Mesenchymal stem cell (in vitro differentiated cells and primary cell): ENCODE measurements around the gene TMPRSS6.
A peak's percentile ranks its signal among the peaks of the same experiment; 100 is the strongest.

ENCODE experiments used
- DNase-seq: peaks from one replicate; pipeline ENCODE4 v3.0.0-alpha.2; 2013
- H2AFZ ChIP-seq: one replicate; pipeline ENCODE4 v1.6.1; 2013; ENCODE audit warnings: low read depth, mild to moderate bottlenecking, control low read depth, inconsistent platforms, low read length, moderate library complexity
- H2AK5ac ChIP-seq: 2 replicates; pipeline ENCODE4 v1.6.1; 2013; ENCODE audit warnings: low read length, moderate library complexity, mild to moderate bottlenecking, inconsistent platforms; ENCODE audit not compliant: severe bottlenecking
- H2BK120ac ChIP-seq: one replicate; pipeline ENCODE4 v1.6.1; 2013; ENCODE audit warnings: low read depth, mild to moderate bottlenecking, inconsistent platforms, low read length, moderate library complexity
- H2BK12ac ChIP-seq, 2 experiments: one replicate each; pipeline ENCODE4 v1.6.1; 2013; ENCODE audit warnings: inconsistent platforms in 2 of 2, low read length in 2 of 2, mild to moderate bottlenecking in 2 of 2, moderate library complexity in 2 of 2, control low read depth in 1 of 2
- H2BK15ac ChIP-seq: one replicate; pipeline ENCODE4 v1.6.1; 2013; ENCODE audit warnings: mild to moderate bottlenecking, low read depth, inconsistent platforms; ENCODE audit not compliant: poor library complexity, severe bottlenecking
- H2BK5ac ChIP-seq: 2 replicates; pipeline ENCODE4 v1.6.1; 2013; ENCODE audit warnings: low read depth, mild to moderate bottlenecking, low read length, control low read depth, inconsistent platforms; ENCODE audit not compliant: poor library complexity, severe bottlenecking
- H3K14ac ChIP-seq, 2 experiments: one replicate each; pipeline ENCODE4 v1.6.1; 2013; ENCODE audit warnings: inconsistent platforms in 2 of 2, low read length in 2 of 2, control low read depth in 1 of 2, mild to moderate bottlenecking in 1 of 2, moderate library complexity in 1 of 2
- H3K18ac ChIP-seq, 2 experiments: one replicate each; pipeline ENCODE4 v1.6.1; 2013; ENCODE audit warnings: inconsistent platforms in 2 of 2, low read length in 2 of 2, control low read depth in 1 of 2, low read depth in 1 of 2, mild to moderate bottlenecking in 1 of 2
- H3K23ac ChIP-seq, 2 experiments: one replicate each; pipeline ENCODE4 v1.6.1; 2013; ENCODE audit warnings: inconsistent platforms in 2 of 2, low read length in 2 of 2, mild to moderate bottlenecking in 2 of 2, moderate library complexity in 2 of 2, control low read depth in 1 of 2
- H3K27ac ChIP-seq: 2 replicates; pipeline ENCODE4 v1.5.1; 2013; ENCODE audit warnings: mild to moderate bottlenecking, moderate library complexity, low read length, control low read depth, inconsistent platforms; ENCODE audit not compliant: poor library complexity, severe bottlenecking
- H3K27me3 ChIP-seq, 2 experiments: 2 replicates each; pipeline versions ENCODE4 v1.6.1 to v1.7.0; 2013; ENCODE audit warnings: low read length in 2 of 2, mild to moderate bottlenecking in 2 of 2, moderate library complexity in 2 of 2, control low read depth in 1 of 2, inconsistent platforms in 1 of 2; ENCODE audit not compliant: control insufficient read depth in 1 of 2, insufficient read depth in 1 of 2
- H3K36me3 ChIP-seq, 2 experiments: 2 replicates each; pipeline versions ENCODE4 v1.6.1 to v1.7.0; 2013; ENCODE audit warnings: low read length in 2 of 2, control low read depth in 1 of 2, inconsistent platforms in 1 of 2, low read depth in 1 of 2, mild to moderate bottlenecking in 1 of 2; ENCODE audit not compliant: insufficient read depth in 2 of 2, control insufficient read depth in 1 of 2
- H3K4ac ChIP-seq, 2 experiments: one replicate each; pipeline ENCODE4 v1.6.1; 2013; ENCODE audit warnings: inconsistent platforms in 2 of 2, low read length in 2 of 2, mild to moderate bottlenecking in 2 of 2, moderate library complexity in 2 of 2, control low read depth in 1 of 2, low read depth in 1 of 2
- H3K4me1 ChIP-seq: 2 replicates; pipeline ENCODE4 v1.6.1; 2013; ENCODE audit warnings: low read depth, low read length, control low read depth; ENCODE audit not compliant: control insufficient read depth, insufficient read depth
- H3K4me2 ChIP-seq: 2 replicates; pipeline ENCODE4 v1.6.1; 2013; ENCODE audit warnings: low read length, mild to moderate bottlenecking, inconsistent platforms; ENCODE audit not compliant: poor library complexity, severe bottlenecking
- H3K4me3 ChIP-seq, 2 experiments: 2 replicates each; pipeline versions ENCODE4 v1.5.1 to v1.7.0; 2013; ENCODE audit warnings: low read length in 2 of 2, mild to moderate bottlenecking in 2 of 2, control low read depth in 1 of 2, low read depth in 1 of 2; ENCODE audit not compliant: insufficient read depth in 1 of 2
- H3K79me1 ChIP-seq: replicated peaks from 2 replicates; pipeline ENCODE4 v1.6.1; 2013; ENCODE audit warnings: mild to moderate bottlenecking, control low read depth, low read length, inconsistent platforms; ENCODE audit not compliant: poor library complexity, severe bottlenecking
- H3K9ac ChIP-seq: 2 replicates; pipeline ENCODE4 v1.7.0; 2013; ENCODE audit warnings: mild to moderate bottlenecking, low read length, moderate library complexity
- H3K9me3 ChIP-seq: 2 replicates; pipeline ENCODE4 v1.7.0; 2013; ENCODE audit warnings: mild to moderate bottlenecking, low read length; ENCODE audit not compliant: control insufficient read depth
- H4K8ac ChIP-seq: one replicate; pipeline ENCODE4 v1.6.1; 2013; ENCODE audit warnings: inconsistent platforms, mild to moderate bottlenecking, low read length, moderate library complexity
- H4K91ac ChIP-seq: one replicate; pipeline ENCODE4 v1.6.1; 2013; ENCODE audit warnings: mild to moderate bottlenecking, low read length, inconsistent platforms
- WGBS: methylation state at CpG from one replicate; pipeline ENCODE4 v1.1.7; 2013; ENCODE audit warnings: mixed read lengths; 5-methylcytosine and 5-hydroxymethylcytosine counted together

Gene TMPRSS6

DNA sequence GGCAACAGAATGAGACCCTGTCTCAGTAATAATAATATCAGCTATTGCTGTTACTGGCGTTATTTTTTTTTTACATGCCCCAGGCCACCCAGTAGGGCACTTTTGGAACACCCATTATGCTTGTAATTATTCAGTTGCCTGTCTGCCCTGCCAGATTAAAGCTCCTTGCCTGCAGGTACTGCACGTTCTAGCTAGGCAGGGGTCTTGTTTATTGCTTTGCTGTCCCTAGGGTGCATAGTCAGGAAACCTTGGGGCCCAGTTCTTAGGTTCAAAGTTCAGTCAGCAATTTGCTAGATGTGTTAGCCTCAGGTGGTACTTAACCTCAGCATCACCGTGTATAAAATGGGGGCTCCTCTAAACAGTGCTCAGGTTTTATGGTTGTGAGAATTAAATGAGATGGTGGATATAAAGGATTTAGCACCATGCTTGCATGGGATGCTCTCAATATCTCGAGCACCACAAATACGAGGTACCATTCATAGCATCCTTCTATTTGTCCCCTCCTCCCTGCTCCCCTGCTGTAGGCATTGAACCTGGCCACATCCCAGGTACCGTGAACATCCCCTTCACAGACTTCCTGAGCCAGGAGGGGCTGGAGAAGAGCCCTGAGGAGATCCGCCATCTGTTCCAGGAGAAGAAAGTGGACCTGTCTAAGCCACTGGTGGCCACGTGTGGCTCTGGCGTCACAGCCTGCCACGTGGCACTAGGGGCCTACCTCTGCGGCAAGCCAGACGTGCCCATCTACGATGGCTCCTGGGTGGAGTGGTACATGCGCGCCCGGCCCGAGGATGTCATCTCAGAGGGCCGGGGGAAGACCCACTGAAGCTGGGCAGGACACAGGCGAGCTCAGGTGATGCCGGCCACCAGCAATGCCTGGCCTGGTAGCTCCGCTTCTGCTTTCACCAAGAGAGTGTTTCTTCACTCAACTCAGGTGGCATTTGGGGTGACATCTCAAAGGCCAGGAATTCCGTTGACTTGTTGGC lies 80.5 kb downstream of the TMPRSS6 start:
- Histone ChIP-seq H2AFZ (no peak overlapping the region), H3K23ac (no peak overlapping the region), H2BK120ac (no peak overlapping the region), H3K4ac (no peak overlapping the region), H3K9me3 (no peaks in the 10 kb centered on the region), H4K91ac (no peak overlapping the region), H2BK15ac (no peak overlapping the region), H3K4me2 (no peak overlapping the region), H3K18ac (no peak overlapping the region), H3K14ac (no peak overlapping the region), H3K27ac (no peak overlapping the region), H2BK5ac (no peak overlapping the region), H3K9ac (no peak overlapping the region), H3K79me1 (peaks cover 39% of the 10 kb centered on the region), H3K27me3 (no peaks in the 10 kb centered on the region), H3K36me3 (peaks cover 40 to 60% of the 10 kb centered on the region in 2 experiments), H3K4me3 (no peak overlapping the region), H2AK5ac (no peak overlapping the region), H4K8ac (no peak overlapping the region), H2BK12ac (no peak overlapping the region), H3K4me1 (peaks cover 30% of the 10 kb centered on the region)
- 96% methylated on average over 22 of the region's 22 CpGs for WGBS
- no peak for DNase-seq

DNA sequence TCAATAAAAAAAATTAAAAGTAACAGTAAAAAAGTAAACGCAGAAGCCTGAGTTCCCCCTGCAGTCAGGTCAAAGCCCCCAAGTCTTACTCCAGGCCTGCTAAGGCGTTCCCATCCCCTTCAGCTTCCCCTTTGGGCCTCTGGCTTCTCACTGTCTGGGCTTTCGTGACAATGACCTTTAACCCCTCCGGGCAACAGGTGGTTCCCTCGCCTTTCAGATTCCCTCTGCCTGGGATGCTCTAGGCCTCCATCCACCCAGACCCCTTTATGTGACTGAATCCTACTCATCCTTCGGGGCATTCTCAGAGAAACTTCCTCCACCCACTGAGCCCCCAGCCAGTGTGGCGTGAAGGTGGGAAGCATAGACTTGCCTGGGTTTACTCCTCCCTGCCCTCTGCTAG lies 82.0 kb downstream of the TMPRSS6 start:
- H3K14ac ChIP-seq = no peak overlapping the region
- H3K27me3 ChIP-seq = no peaks in the 10 kb centered on the region
- H3K9ac ChIP-seq = no peak overlapping the region
- no peak overlapping the region for H3K23ac ChIP-seq
- H2BK120ac ChIP-seq = no peak overlapping the region
- no peak overlapping the region for H3K4me2 ChIP-seq
- no peak overlapping the region for H3K27ac ChIP-seq
- no peak for DNase-seq
- H3K36me3 ChIP-seq = peaks cover 40 to 68% of the 10 kb centered on the region in 2 experiments
- no peak overlapping the region for H2AFZ ChIP-seq
- no peak overlapping the region for H2BK12ac ChIP-seq
- peaks cover 25% of the 10 kb centered on the region for H3K4me1 ChIP-seq
- peaks cover 48% of the 10 kb centered on the region for H3K79me1 ChIP-seq
- no peak overlapping the region for H3K4me3 ChIP-seq
- H2BK15ac ChIP-seq = no peak overlapping the region
- no peaks in the 10 kb centered on the region for H3K9me3 ChIP-seq
- WGBS = 94% methylated on average over 7 of the region's 7 CpGs
- H4K8ac ChIP-seq = no peak overlapping the region
- H2AK5ac ChIP-seq = no peak overlapping the region
- no peak overlapping the region for H3K18ac ChIP-seq
- H3K4ac ChIP-seq = no peak overlapping the region
- H2BK5ac ChIP-seq = no peak overlapping the region
- no peak overlapping the region for H4K91ac ChIP-seq

DNA sequence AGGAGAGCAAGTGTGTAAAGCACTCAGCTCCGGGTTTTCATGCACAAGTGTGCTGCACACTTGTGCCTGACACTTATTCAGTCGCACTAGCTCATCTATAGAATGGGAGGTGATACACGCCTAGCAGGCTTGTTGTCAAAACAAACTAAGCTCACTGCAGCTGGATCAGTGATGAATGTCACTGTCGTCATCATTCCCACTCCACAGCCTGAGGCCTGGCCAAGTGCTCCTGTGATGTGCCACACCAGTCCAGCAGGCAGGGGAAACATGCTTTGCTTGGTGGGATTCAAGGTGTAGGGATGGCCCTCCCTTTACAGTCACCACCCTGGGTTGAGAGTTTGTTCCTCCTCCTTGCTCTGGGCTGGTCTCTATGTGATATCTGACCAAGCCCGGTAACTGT lies 83.2 kb downstream of the TMPRSS6 start:
- Histone ChIP-seq H2AK5ac (no peak overlapping the region), H3K27ac (no peak overlapping the region), H3K27me3 (no peaks in the 10 kb centered on the region), H3K9ac (no peak overlapping the region), H2BK15ac (no peak overlapping the region), H2BK12ac (no peak overlapping the region), H3K4me3 (no peak overlapping the region), H3K4me2 (no peak overlapping the region), H3K23ac (no peak overlapping the region), H3K9me3 (no peaks in the 10 kb centered on the region), H2BK120ac (no peak overlapping the region), H3K36me3 (peaks cover 40 to 72% of the 10 kb centered on the region in 2 experiments), H3K79me1 (peaks cover 56% of the 10 kb centered on the region), H3K14ac (no peak overlapping the region), H4K91ac (no peak overlapping the region), H3K4ac (no peak overlapping the region), H3K18ac (no peak overlapping the region), H2AFZ (no peak overlapping the region), H2BK5ac (no peak overlapping the region), H3K4me1 (peaks cover 24% of the 10 kb centered on the region), H4K8ac (peak overlapping the region; percentile 35)
- 97% methylated on average over 5 of the region's 5 CpGs for WGBS
- no peak for DNase-seq

DNA sequence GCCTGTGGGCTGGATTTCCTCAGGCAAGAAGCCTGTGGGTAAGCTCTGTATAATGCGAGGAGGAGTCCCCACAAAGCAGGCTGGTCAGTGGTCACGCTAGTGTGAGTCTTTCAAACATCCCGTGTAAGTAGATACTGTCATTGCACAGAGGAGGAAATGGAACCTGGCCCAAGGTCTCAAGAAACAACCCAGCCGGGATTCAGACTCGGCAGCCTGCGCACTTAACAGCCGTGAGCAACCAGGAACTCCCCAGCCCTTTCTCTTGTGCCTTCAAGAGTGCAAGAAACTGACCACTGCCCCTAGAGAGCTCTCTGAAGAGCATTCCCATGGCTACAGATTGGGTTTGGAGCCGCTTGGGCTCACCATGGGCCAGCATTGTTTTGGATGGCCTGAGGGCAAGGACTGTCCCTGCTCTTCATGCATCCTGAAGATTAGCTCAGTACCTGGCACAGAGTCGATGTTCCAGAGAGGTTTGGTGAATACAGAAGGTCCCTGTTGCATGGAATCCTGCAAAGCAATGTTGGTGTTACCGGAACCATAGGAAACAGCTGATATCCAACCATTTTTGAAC lies 83.9 kb downstream of the TMPRSS6 start:
- Histone ChIP-seq H3K27me3 (no peaks in the 10 kb centered on the region), H2BK15ac (no peak overlapping the region), H3K18ac (no peak overlapping the region), H3K27ac (no peak overlapping the region), H3K9me3 (no peaks in the 10 kb centered on the region), H4K91ac (no peak overlapping the region), H3K4me1 (peaks cover 20% of the 10 kb centered on the region), H3K14ac (no peak overlapping the region), H3K4me2 (no peak overlapping the region), H3K23ac (no peak overlapping the region), H3K4ac (no peak overlapping the region), H2BK12ac (no peak overlapping the region), H2BK120ac (no peak overlapping the region), H2BK5ac (no peak overlapping the region), H3K4me3 (no peak overlapping the region), H3K36me3 (peaks cover 40 to 70% of the 10 kb centered on the region in 2 experiments), H4K8ac (no peak overlapping the region), H2AFZ (no peak overlapping the region), H3K79me1 (peaks cover 58% of the 10 kb centered on the region), H3K9ac (no peak overlapping the region), H2AK5ac (no peak overlapping the region)
- 91% methylated on average over 10 of the region's 10 CpGs for WGBS
- no peak for DNase-seq
